GM12878 (cell line): ENCODE results near the gene LFNG. TPM values are rescaled to one million over a fixed set of nuclear protein-coding genes. Genes with fewer than 3 reads are reported as not detected.

Experiments
- BMI1 ChIP-seq: fragments of 450-650 bp; IDR thresholded peaks from 2 replicates; pipeline ENCODE4 v1.6.1; 2016; ENCODE audit warnings: mild to moderate bottlenecking, moderate library complexity, borderline replicate concordance
- CEBPB ChIP-seq, 2 experiments: fragments of 150-350 bp in 1 of 2; IDR thresholded peaks; 2 replicates each; pipeline ENCODE4 v1.6.1; 2012 to 2014; ENCODE audit warnings: low read depth in 2 of 2, low read length in 2 of 2, borderline replicate concordance in 1 of 2, inconsistent platforms in 1 of 2
- E4F1 ChIP-seq: fragments of 450-650 bp; IDR thresholded peaks from 2 replicates; pipeline ENCODE4 v1.6.1; 2018; ENCODE audit warnings: borderline replicate concordance, mild to moderate bottlenecking; ENCODE audit not compliant: partially characterized antibody
- EGR1 ChIP-seq, 2 experiments: IDR thresholded peaks; 1 replicate in 1 of 2; 2 replicates in 1 of 2; pipeline ENCODE4 v1.6.1; 2011 to 2012; ENCODE audit warnings: low read depth in 2 of 2, low read length in 2 of 2, borderline replicate concordance in 1 of 2, mild to moderate bottlenecking in 1 of 2, moderate library complexity in 1 of 2
- FOXM1 ChIP-seq: IDR thresholded peaks from 2 replicates; pipeline ENCODE4 v1.6.1; 2012; ENCODE audit warnings: low read depth, mild to moderate bottlenecking, inconsistent platforms, low read length, moderate library complexity
- GABPA ChIP-seq: IDR thresholded peaks from 2 replicates; pipeline ENCODE4 v1.6.1; 2014; ENCODE audit warnings: antibody characterized with exemption, low read depth, mild to moderate bottlenecking, inconsistent platforms
- IRF4 ChIP-seq: IDR thresholded peaks from 2 replicates; pipeline ENCODE4 v1.6.1; 2011; ENCODE audit warnings: low read depth, low read length
- MAX ChIP-seq: IDR thresholded peaks from 2 replicates; pipeline ENCODE4 v1.6.1; 2012; ENCODE audit warnings: low read depth, low read length, improper control_type of control experiment
- MLLT1 ChIP-seq: fragments of 450-650 bp; IDR thresholded peaks from 2 replicates; pipeline ENCODE4 v1.6.1; 2016; ENCODE audit warnings: mild to moderate bottlenecking
- RELA ChIP-seq: fragments of 450-650 bp; IDR thresholded peaks from 2 replicates; pipeline ENCODE4 v1.8.0; 2014; ENCODE audit warnings: borderline replicate concordance; ENCODE audit not compliant: partially characterized antibody
- REST ChIP-seq: IDR thresholded peaks from 2 replicates; pipeline ENCODE4 v1.6.1; 2012; ENCODE audit warnings: mild to moderate bottlenecking, low read depth, low read length
- TARDBP ChIP-seq: IDR thresholded peaks from 2 replicates; pipeline ENCODE4 v1.6.1; 2016; ENCODE audit warnings: borderline replicate concordance
- TBL1XR1 ChIP-seq: IDR thresholded peaks from 2 replicates; pipeline ENCODE4 v1.6.1; 2012; ENCODE audit warnings: low read depth, low read length, improper control_type of control experiment
- YBX1 ChIP-seq: fragments of 450-650 bp; IDR thresholded peaks from 2 replicates; pipeline ENCODE4 v1.6.1; 2016; ENCODE audit warnings: antibody characterized with exemption
- polyA plus RNA-seq, 11 experiments: library from polyadenylated mRNA; depleted of rRNA in 4 of 11; unstranded in 6 of 11; stranded (reverse) in 5 of 11; fragments of >200 nt; fragmentation: Nextera tagmentation in 4 of 11; fragmentation: Illumina TruSeq in 1 of 11; extraction: Ambion mirVana in 4 of 11; extraction: Trizol in 1 of 11; gene quantifications; 1 replicate in 1 of 11; 2 replicates in 10 of 11; pipeline versions ENCODE4 v1.2.1 to v1.2.3, GENCODE V29; 2011 to 2016; ENCODE audit warnings: inconsistent platforms in 2 of 11, missing spikeins in 2 of 11, low read depth in 1 of 11
- total RNA-seq, 4 experiments: library from RNA; depleted of rRNA in 3 of 4; stranded (reverse); fragments of >200 nt in 3 of 4; fragmentation: Illumina TruSeq in 1 of 4; extraction: Trizol in 1 of 4; gene quantifications; 2 replicates each; pipeline versions ENCODE4 v1.2.1 to v1.2.3, GENCODE V29; 2013 to 2021
- TF ChIP-seq, protein P1 (sequence below): fragments of 450-650 bp; IDR thresholded peaks from 2 replicates; pipeline ENCODE4 v1.6.1; 2017; ENCODE audit warnings: mild to moderate bottlenecking
- TF ChIP-seq, protein P2 (sequence below): fragments of 450-650 bp; formaldehyde crosslinking; IDR thresholded peaks from 2 replicates; pipeline ENCODE4 v1.4.0; 2022; ENCODE audit warnings: mild to moderate bottlenecking, moderate library complexity

Gene LFNG
- total and polyA plus RNA-seq, 10 of the 15 experiments (the other 5 are each of a cell fraction or from before 2014, with no cell fraction given), result 0.09 to 0.68 (median 0.33) TPM; not detected in 2

GRCh38 chr7:2558629-2559282 lies 39.2 kb downstream of the LFNG start, which contains the start of gene IQCE (continued):
- TF ChIP-seq MAX, result 0 out of 2 replicates have a peak, but pooled peaks have one; percentile 16
- TF ChIP-seq TBL1XR1, result no peak
- peak in 1 of 2 experiments; percentile 68; a peak in 2 of 3 replicates for TF ChIP-seq EGR1 (IDR thresholded peaks at IDR 0.05; ENCODE audit: borderline replicate concordance in 1 of 2, low read depth in 2 of 2, low read length in 2 of 2)
- TF ChIP-seq GABPA, result no peak
- no peak for TF ChIP-seq FOXM1
- TF ChIP-seq, protein P1, sequence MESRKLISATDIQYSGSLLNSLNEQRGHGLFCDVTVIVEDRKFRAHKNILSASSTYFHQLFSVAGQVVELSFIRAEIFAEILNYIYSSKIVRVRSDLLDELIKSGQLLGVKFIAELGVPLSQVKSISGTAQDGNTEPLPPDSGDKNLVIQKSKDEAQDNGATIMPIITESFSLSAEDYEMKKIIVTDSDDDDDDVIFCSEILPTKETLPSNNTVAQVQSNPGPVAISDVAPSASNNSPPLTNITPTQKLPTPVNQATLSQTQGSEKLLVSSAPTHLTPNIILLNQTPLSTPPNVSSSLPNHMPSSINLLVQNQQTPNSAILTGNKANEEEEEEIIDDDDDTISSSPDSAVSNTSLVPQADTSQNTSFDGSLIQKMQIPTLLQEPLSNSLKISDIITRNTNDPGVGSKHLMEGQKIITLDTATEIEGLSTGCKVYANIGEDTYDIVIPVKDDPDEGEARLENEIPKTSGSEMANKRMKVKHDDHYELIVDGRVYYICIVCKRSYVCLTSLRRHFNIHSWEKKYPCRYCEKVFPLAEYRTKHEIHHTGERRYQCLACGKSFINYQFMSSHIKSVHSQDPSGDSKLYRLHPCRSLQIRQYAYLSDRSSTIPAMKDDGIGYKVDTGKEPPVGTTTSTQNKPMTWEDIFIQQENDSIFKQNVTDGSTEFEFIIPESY, result no peak
- TF ChIP-seq, protein P2, sequence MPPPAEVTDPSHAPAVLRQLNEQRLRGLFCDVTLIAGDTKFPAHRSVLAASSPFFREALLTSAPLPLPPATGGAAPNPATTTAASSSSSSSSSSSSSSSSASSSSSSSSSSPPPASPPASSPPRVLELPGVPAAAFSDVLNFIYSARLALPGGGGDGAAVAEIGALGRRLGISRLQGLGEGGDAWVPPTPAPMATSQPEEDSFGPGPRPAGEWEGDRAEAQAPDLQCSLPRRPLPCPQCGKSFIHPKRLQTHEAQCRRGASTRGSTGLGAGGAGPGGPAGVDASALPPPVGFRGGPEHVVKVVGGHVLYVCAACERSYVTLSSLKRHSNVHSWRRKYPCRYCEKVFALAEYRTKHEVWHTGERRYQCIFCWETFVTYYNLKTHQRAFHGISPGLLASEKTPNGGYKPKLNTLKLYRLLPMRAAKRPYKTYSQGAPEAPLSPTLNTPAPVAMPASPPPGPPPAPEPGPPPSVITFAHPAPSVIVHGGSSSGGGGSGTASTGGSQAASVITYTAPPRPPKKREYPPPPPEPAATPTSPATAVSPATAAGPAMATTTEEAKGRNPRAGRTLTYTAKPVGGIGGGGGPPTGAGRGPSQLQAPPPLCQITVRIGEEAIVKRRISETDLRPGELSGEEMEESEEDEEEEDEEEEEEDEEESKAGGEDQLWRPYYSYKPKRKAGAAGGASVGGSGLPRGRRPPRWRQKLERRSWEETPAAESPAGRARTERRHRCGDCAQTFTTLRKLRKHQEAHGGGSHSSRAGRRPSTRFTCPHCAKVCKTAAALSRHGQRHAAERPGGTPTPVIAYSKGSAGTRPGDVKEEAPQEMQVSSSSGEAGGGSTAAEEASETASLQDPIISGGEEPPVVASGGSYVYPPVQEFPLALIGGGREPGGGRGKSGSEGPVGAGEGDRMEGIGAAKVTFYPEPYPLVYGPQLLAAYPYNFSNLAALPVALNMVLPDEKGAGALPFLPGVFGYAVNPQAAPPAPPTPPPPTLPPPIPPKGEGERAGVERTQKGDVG (CRISPR knock-in tag), result no peak
- TF ChIP-seq CEBPB (IDR thresholded peaks at IDR 0.05; ENCODE audit: borderline replicate concordance in 1 of 2, low read depth in 2 of 2, low read length in 2 of 2), result no peak
- TF ChIP-seq BMI1, result peak; percentile 91
- TF ChIP-seq TARDBP, result no peak; the same call in 1 of the 2 replicates
- peak; percentile 55 for TF ChIP-seq MLLT1
- peak; percentile 44 for TF ChIP-seq E4F1
- TF ChIP-seq RELA, result peak; percentile 66
- TF ChIP-seq IRF4, result no peak
- no peak for TF ChIP-seq REST
- TF ChIP-seq YBX1, result no peak
